ENCODE data around the gene CKMT2. TPM values are rescaled to one million over a fixed set of nuclear protein-coding genes. Genes with fewer than 3 reads are reported as not detected.

CKMT2 gene
- total and polyA plus RNA-seq, 2 of the 8 experiments (the other 6 are each of a cell fraction or from before 2014, with no cell fraction given): 2.4 to 5.0 TPM

GRCh38 chr5:81226949-81227348 is 6.2 kb upstream of the CKMT2 start:
- Histone ChIP-seq H2BK12ac (ENCODE audit: low read depth, low read length) (no peak overlapping the region), H4K8ac (ENCODE audit: extremely low read depth, insufficient read depth, low read length) (no peak overlapping the region), H3K4ac (replicated peaks; ENCODE audit: insufficient read length, low read depth, low read length) (no peak overlapping the region), H3K9me3 (ENCODE audit: insufficient read depth in 2 of 2, low read depth in 1 of 2, low read length in 1 of 2) (no peaks in the 10 kb centered on the region), H3K4me1 (replicated peaks in 1 of 4; ENCODE audit: control insufficient read depth in 3 of 4, insufficient read depth in 4 of 4, low read length in 3 of 4) (no peaks in the 10 kb centered on the region), H3K56ac (replicated peaks; ENCODE audit: insufficient read length, low read depth, low read length) (no peak overlapping the region), H4K91ac (replicated peaks; ENCODE audit: insufficient read length, low read length) (no peak overlapping the region), H2AK5ac (ENCODE audit: low read depth, low read length) (no peak overlapping the region), H2BK120ac (replicated peaks; ENCODE audit: low read depth, low read length) (no peak overlapping the region), H3K23ac (ENCODE audit: insufficient read length) (no peak overlapping the region), H3K27ac (ENCODE audit: low read depth, low read length) (no peak overlapping the region), H4K20me1 (replicated peaks in 1 of 2; ENCODE audit: control insufficient read depth in 1 of 2, insufficient read depth in 2 of 2, low read length in 2 of 2) (no peaks in the 10 kb centered on the region), H3K4me2 (ENCODE audit: insufficient read depth in 1 of 2, low read depth in 2 of 2, low read length in 2 of 2) (no peak overlapping the region), H3K4me3 (ENCODE audit: extremely low read depth in 1 of 4, insufficient read depth in 2 of 4, low read depth in 3 of 4, low read length in 4 of 4) (no peak overlapping the region), H2BK15ac (ENCODE audit: low read length) (no peak overlapping the region), H3K18ac (ENCODE audit: extremely low read depth, low read length) (no peak overlapping the region), H3K27me3 (replicated peaks in 1 of 4; ENCODE audit: control insufficient read depth in 3 of 4, extremely low read depth in 1 of 4, insufficient read depth in 3 of 4, low read length in 3 of 4) (no peaks in the 10 kb centered on the region), H2BK5ac (ENCODE audit: low read depth, low read length) (no peak overlapping the region), H3K79me1 (ENCODE audit: low read depth, low read length) (no peaks in the 10 kb centered on the region; the same call in 1 of the 2 replicates), H2BK20ac (ENCODE audit: low read length) (no peak overlapping the region), H3K14ac (ENCODE audit: insufficient read length) (no peak overlapping the region), H4K5ac (ENCODE audit: insufficient read length, low read depth, low read length) (no peak overlapping the region), H3K36me3 (ENCODE audit: control insufficient read depth in 2 of 4, insufficient read depth in 4 of 4, low read length in 3 of 4) (no peaks in the 10 kb centered on the region), H2AFZ (ENCODE audit: low read length) (no peak overlapping the region), H3K9ac (replicated peaks in 1 of 4; ENCODE audit: extremely low read depth in 1 of 4, low read depth in 3 of 4, low read length in 3 of 4) (no peak overlapping the region), H3K23me2 (ENCODE audit: low read depth, low read length) (no peaks in the 10 kb centered on the region), H3K79me2 (ENCODE audit: control insufficient read depth in 1 of 2, insufficient read depth in 2 of 2, low read length in 2 of 2) (no peaks in the 10 kb centered on the region)
- POLR2A ChIA-PET (ENCODE audit: partially characterized antibody): interaction anchor here (1.5 kb wide), 1 partner anchor 14 kb away, joined by 4 read pairs; no protein-coding TSS in a partner anchor
- FAIRE-seq: no peak
- CTCF ChIA-PET (ENCODE audit: partially characterized antibody): interaction anchor here (0.7 to 1.8 kb wide), 3 partner anchors 18 to 21 kb away, joined by 3 to 8 read pairs (median 4); no protein-coding TSS in a partner anchor
- 84% methylated on average over 1 of the region's 1 CpG; no CpG with 5 or more reads in 1 of the 2 experiments for WGBS, 2 experiments (ENCODE audit: extremely low coverage in 1 of 2, insufficient coverage in 1 of 2, insufficient read length in 1 of 2, insufficient replicate concordance in 2 of 2, low coverage in 1 of 2, low lambda C conversion rate in 2 of 2, missing lambda C conversion rate in 1 of 2)
- DNase-seq (ENCODE audit: low read depth in 1 of 2, low spot score in 2 of 2): no peak
- TF ChIP-seq PHF8 (conservative IDR thresholded peaks at IDR 0.05; ENCODE audit: low read depth, low read length) (no peak), CTCF (IDR thresholded peaks at IDR 0.05; ENCODE audit: control extremely low read depth in 1 of 3, insufficient read depth in 1 of 3, low read depth in 1 of 3, low read length in 3 of 3) (no peak), SP4 (IDR thresholded peaks at IDR 0.05; ENCODE audit: low read length) (no peak), CHD1 (IDR thresholded peaks at IDR 0.05; ENCODE audit: low read depth, low read length) (no peak), NANOG (IDR thresholded peaks at IDR 0.05; ENCODE audit: insufficient read depth, low read depth, low read length, poor library complexity, severe bottlenecking) (no peak), E2F6 (IDR thresholded peaks at IDR 0.05) (no peak), RXRA (IDR thresholded peaks at IDR 0.05; ENCODE audit: insufficient read depth, low read depth, low read length) (no peak), YY1 (IDR thresholded peaks at IDR 0.05; ENCODE audit: low read depth, low read length) (no peak), TAF7 (optimal IDR thresholded peaks at IDR 0.05; ENCODE audit: borderline replicate concordance, low read depth, low read length) (no peak), USF2 (IDR thresholded peaks at IDR 0.05; ENCODE audit: low read length) (no peak)

Data from H1 (cell line).